GM21515 (cell line): ENCODE data around the gene FILIP1L.
"Not testable (repeated sequence)": the region's sequence is repeated elsewhere in the genome, so short reads cannot be mapped to it uniquely, and the experiment has no call there.

Source experiments
- ATAC-seq: cut with Tn5 transposase; IDR thresholded peaks from one replicate; pipeline ENCODE4 v1.9.1; 2021; ENCODE audit not compliant: unreplicated experiment

FILIP1L gene

GRCh38 chr3:100099621-100100020 is 14.7 kb downstream of the FILIP1L start:
- ATAC-seq: no peak

- no peak for ATAC-seq
Observed at GRCh38 chr3:100098784-100099070, 15.6 kb downstream of the FILIP1L start.

- ATAC-seq: no peak
Observed at GRCh38 chr3:100097919-100098783, 16.1 kb downstream of the FILIP1L start.

- ATAC-seq: no peak
Observed at GRCh38 chr3:100096866-100097265, 17.4 kb downstream of the FILIP1L start.

- ATAC-seq: not testable (repeated sequence)
Observed at GRCh38 chr3:100096286-100096685, 18.0 kb downstream of the FILIP1L start.

GRCh38 chr3:100093831-100094230 is 20.5 kb downstream of the FILIP1L start:
- no peak for ATAC-seq

- ATAC-seq: peak; percentile 20
Observed at GRCh38 chr3:100090669-100091005, 23.7 kb downstream of the FILIP1L start.

GRCh38 chr3:100089812-100090668 is 24.3 kb downstream of the FILIP1L start:
- peak; percentile 73 for ATAC-seq

GRCh38 chr3:100088735-100089368 is 25.4 kb downstream of the FILIP1L start:
- no peak for ATAC-seq

- peak; percentile 83 for ATAC-seq
Observed at GRCh38 chr3:100087198-100087597, 27.1 kb downstream of the FILIP1L start.

GRCh38 chr3:100086401-100086800 is 27.9 kb downstream of the FILIP1L start:
- no peak for ATAC-seq

- ATAC-seq: no peak
Observed at GRCh38 chr3:100084100-100084806, 30.0 kb downstream of the FILIP1L start.

GRCh38 chr3:100083209-100083608 is 31.1 kb downstream of the FILIP1L start:
- ATAC-seq: no peak

GRCh38 chr3:100082714-100083113 is 31.6 kb downstream of the FILIP1L start:
- no peak for ATAC-seq

GRCh38 chr3:100081986-100082692 is 32.2 kb downstream of the FILIP1L start:
- ATAC-seq: no peak

- no peak for ATAC-seq
Observed at GRCh38 chr3:100081311-100081710, 33.0 kb downstream of the FILIP1L start.

- ATAC-seq: no peak
Observed at GRCh38 chr3:100080573-100080972, 33.7 kb downstream of the FILIP1L start.

- ATAC-seq: no peak
Observed at GRCh38 chr3:100079328-100079727, 35.0 kb downstream of the FILIP1L start.

GRCh38 chr3:100076731-100077529 is 37.4 kb downstream of the FILIP1L start:
- ATAC-seq: no peak
